HCEC 1CT (cell line): Measurements from ENCODE around the gene SOCS7.

Experiments used
- DNase-seq: peaks from one replicate; pipeline ENCODE4 v3.0.0-alpha.2; 2017

Gene SOCS7

GRCh38 chr17:38351412-38352222, at the start of gene SOCS7:
Gene SOCS7, plus strand, starts transcription at chr17:38351844. Its CDS starts 209 bp downstream, at chr17:38352053.
- DNase-seq, result peak; percentile 73

GRCh38 chr17:38315497-38315896, 36.1 kb upstream of the SOCS7 start:
- no peak for DNase-seq

GRCh38 chr17:38317081-38317480, 34.6 kb upstream of the SOCS7 start:
- DNase-seq, result no peak

- no peak for DNase-seq
Measured at GRCh38 chr17:38320482-38320881, 31.2 kb upstream of the SOCS7 start.

GRCh38 chr17:38322156-38322779, 29.4 kb upstream of the SOCS7 start:
- DNase-seq, result peak; percentile 30

- DNase-seq, result peak; percentile 26
Measured at GRCh38 chr17:38322897-38323296, 28.7 kb upstream of the SOCS7 start.

GRCh38 chr17:38324141-38324697, 27.4 kb upstream of the SOCS7 start:
- no peak for DNase-seq

GRCh38 chr17:38324772-38325171, 26.9 kb upstream of the SOCS7 start:
- no peak for DNase-seq

- no peak for DNase-seq
Measured at GRCh38 chr17:38325221-38325851, 26.3 kb upstream of the SOCS7 start.

GRCh38 chr17:38326996-38327792, 24.4 kb upstream of the SOCS7 start:
- DNase-seq, result no peak

GRCh38 chr17:38327936-38328335, 23.7 kb upstream of the SOCS7 start:
- DNase-seq, result no peak

- DNase-seq, result no peak
Measured at GRCh38 chr17:38328620-38329019, 23.0 kb upstream of the SOCS7 start.

- no peak for DNase-seq
Measured at GRCh38 chr17:38329284-38329683, 22.4 kb upstream of the SOCS7 start.

- DNase-seq, result no peak
Measured at GRCh38 chr17:38329808-38330730, 21.6 kb upstream of the SOCS7 start.

GRCh38 chr17:38330941-38331411, 20.7 kb upstream of the SOCS7 start:
- no peak for DNase-seq

- no peak for DNase-seq
Measured at GRCh38 chr17:38332735-38333134, 18.9 kb upstream of the SOCS7 start.

GRCh38 chr17:38333635-38334295, 17.9 kb upstream of the SOCS7 start:
- DNase-seq, result no peak

GRCh38 chr17:38334480-38335364, 16.9 kb upstream of the SOCS7 start:
- no peak for DNase-seq

GRCh38 chr17:38336838-38337237, 14.8 kb upstream of the SOCS7 start:
- DNase-seq, result no peak

GRCh38 chr17:38338053-38338452, 13.6 kb upstream of the SOCS7 start:
- no peak for DNase-seq
